SK-N-SH (cell line): ENCODE results near the gene CCNI2. TPM values are rescaled to one million over a fixed set of nuclear protein-coding genes. Genes with fewer than 3 reads are reported as not detected.

ENCODE experiments used
- CTCF ChIA-PET: fragments of 300-600, 350-600 bp; formaldehyde crosslinking; extraction: SDS; loops from one replicate; lab custom pipeline; 2021; lab: Yijun Ruan, JAX
- POLR2A ChIA-PET: fragments of 350-600 bp; sonication (Branson Sonifier 250); formaldehyde crosslinking; extraction: SDS; loops from one replicate; lab custom pipeline; 2020; ENCODE audit warnings: antibody characterized with exemption, inconsistent platforms; lab: Yijun Ruan, JAX
- DNase-seq: peaks from one replicate; pipeline ENCODE4 v3.0.0; 2012
- H2AFZ ChIP-seq: fragments of 200-600 bp; sonication (generic); 2 replicates; pipeline ENCODE4 v1.8.1; 2016; ENCODE audit warnings: antibody characterized with exemption, mild to moderate bottlenecking, low read depth
- H3F3A ChIP-seq: fragments of 200-600 bp; sonication (generic); replicated peaks from 2 replicates; pipeline ENCODE3; 2016; ENCODE audit warnings: antibody characterized with exemption, mild to moderate bottlenecking; ENCODE audit not compliant: insufficient read depth
- H3K27ac ChIP-seq, 2 experiments: fragments of 200-500 bp in 1 of 2; fragments of 200-600 bp in 1 of 2; sonication (Bioruptor generic) in 1 of 2; sonication (generic), shearing (Covaris generic) in 1 of 2; 2 replicates each; pipeline versions ENCODE4 v1.5.1 to v1.6.1; 2014 to 2016; ENCODE audit warnings: low read depth in 2 of 2, inconsistent platforms in 1 of 2, low read length in 1 of 2, mild to moderate bottlenecking in 1 of 2, mixed read lengths in 1 of 2
- H3K27me3 ChIP-seq: fragments of 200-600 bp; sonication (generic), shearing (Covaris generic); 2 replicates; pipeline ENCODE4 v1.6.1; 2016; ENCODE audit warnings: mixed run types; ENCODE audit not compliant: insufficient read depth
- H3K36me3 ChIP-seq, 2 experiments: fragments of 200-500 bp in 1 of 2; fragments of 200-600 bp in 1 of 2; sonication (Bioruptor generic) in 1 of 2; sonication (generic) in 1 of 2; replicated peaks in 1 of 2; 2 replicates each; pipeline versions ENCODE3 to v1.5.1; 2014 to 2016; ENCODE audit warnings: low read length in 1 of 2, mild to moderate bottlenecking in 1 of 2; ENCODE audit not compliant: insufficient read depth in 2 of 2, control insufficient read depth in 1 of 2
- H3K4me1 ChIP-seq, 2 experiments: fragments of 200-500 bp in 1 of 2; fragments of 200-600 bp in 1 of 2; sonication (Bioruptor generic) in 1 of 2; sonication (generic), shearing (Covaris generic) in 1 of 2; 2 replicates each; pipeline versions ENCODE4 v1.5.1 to v1.6.1; 2014 to 2016; ENCODE audit warnings: low read depth in 1 of 2, low read length in 1 of 2, mixed run types in 1 of 2; ENCODE audit not compliant: insufficient read depth in 2 of 2, control insufficient read depth in 1 of 2
- H3K4me2 ChIP-seq: fragments of 200-600 bp; sonication (generic), shearing (Covaris generic); 2 replicates; pipeline ENCODE4 v1.6.1; 2017; ENCODE audit warnings: mixed run types
- H3K4me3 ChIP-seq, 2 experiments: fragments of 200-500 bp in 1 of 2; fragments of 200-600 bp in 1 of 2; sonication (Bioruptor generic) in 1 of 2; sonication (generic), shearing (Covaris generic) in 1 of 2; 2 replicates each; pipeline versions ENCODE4 v1.5.1 to v1.8.1; 2014 to 2016; ENCODE audit warnings: low read depth in 2 of 2, inconsistent platforms in 1 of 2, low read length in 1 of 2, mild to moderate bottlenecking in 1 of 2, mixed read lengths in 1 of 2, moderate library complexity in 1 of 2
- H3K79me2 ChIP-seq: fragments of 200-600 bp; sonication (generic); 2 replicates; pipeline ENCODE4 v1.8.1; 2017; ENCODE audit warnings: mild to moderate bottlenecking; ENCODE audit not compliant: insufficient read depth
- H3K9ac ChIP-seq: fragments of 200-600 bp; sonication (generic); 2 replicates; pipeline ENCODE4 v1.6.1; 2017; ENCODE audit warnings: mixed run types
- H3K9me2 ChIP-seq: fragments of 200-600 bp; sonication (generic); 2 replicates; pipeline ENCODE4 v1.6.1; 2017; ENCODE audit warnings: mixed run types
- H3K9me3 ChIP-seq: fragments of 200-600 bp; sonication (generic); 2 replicates; pipeline ENCODE4 v1.6.1; 2017; ENCODE audit warnings: mixed run types, mild to moderate bottlenecking, moderate library complexity
- H4K20me1 ChIP-seq: fragments of 200-600 bp; sonication (generic); 2 replicates; pipeline ENCODE4 v1.6.1; 2017; ENCODE audit warnings: mild to moderate bottlenecking, mixed run types; ENCODE audit not compliant: insufficient read depth
- ELF1 ChIP-seq: IDR thresholded peaks from 2 replicates; pipeline ENCODE4 v1.4.0; 2012
- EZH2phosphoT487 ChIP-seq: fragments of 200-600 bp; sonication (generic); IDR thresholded peaks from 2 replicates; pipeline ENCODE4 v1.6.1; 2017; ENCODE audit warnings: low read depth, mixed run types, mild to moderate bottlenecking, antibody characterized with exemption, moderate library complexity, borderline replicate concordance
- FOXJ3 ChIP-seq: sonication (generic); formaldehyde crosslinking; IDR thresholded peaks from 2 replicates; pipeline ENCODE4 v1.5.1; 2020; ENCODE audit warnings: mild to moderate bottlenecking, missing genetic modification reagents
- GABPA ChIP-seq: IDR thresholded peaks from 2 replicates; pipeline ENCODE4 v1.4.0; 2012; ENCODE audit warnings: low read depth, mild to moderate bottlenecking
- GATA2 ChIP-seq: sonication (generic); formaldehyde crosslinking; IDR thresholded peaks from 2 replicates; pipeline ENCODE4 v1.5.0; 2020; ENCODE audit warnings: mild to moderate bottlenecking, missing genetic modification reagents
- RCOR1 ChIP-seq: fragments of 150-350 bp; IDR thresholded peaks from 2 replicates; pipeline ENCODE4 v1.6.1; 2017; ENCODE audit warnings: antibody characterized with exemption, low read length
- SIN3A ChIP-seq: IDR thresholded peaks from 2 replicates; pipeline ENCODE4 v1.6.1; 2012; ENCODE audit warnings: low read depth, mild to moderate bottlenecking, low read length, moderate library complexity, borderline replicate concordance
- SMC3 ChIP-seq: IDR thresholded peaks from 2 replicates; pipeline ENCODE4 v1.6.1; 2012; ENCODE audit warnings: low read depth, low read length, improper control_type of control experiment
- TCF12 ChIP-seq: IDR thresholded peaks from 2 replicates; pipeline ENCODE4 v1.4.0; 2012
- TEAD4 ChIP-seq: IDR thresholded peaks from 2 replicates; pipeline ENCODE4 v1.4.0; 2012; ENCODE audit warnings: mild to moderate bottlenecking, borderline replicate concordance; ENCODE audit not compliant: insufficient read depth
- WGBS: methylation state at CpG from one replicate; pipeline ENCODE4 v1.1.6; 2017; ENCODE audit warnings: low lambda C conversion rate; 5-methylcytosine and 5-hydroxymethylcytosine counted together
- polyA plus RNA-seq, 3 experiments: library from polyadenylated mRNA; depleted of rRNA; stranded (reverse); fragments of >200 nt; gene quantifications; 2 replicates each; pipeline ENCODE4 v1.2.3, GENCODE V29; 2012
- TF ChIP-seq, protein P1 (sequence below): IDR thresholded peaks from 2 replicates; pipeline ENCODE4 v1.6.1; 2012; ENCODE audit warnings: mild to moderate bottlenecking, low read depth, low read length, moderate library complexity
- TF ChIP-seq, protein P2 (sequence below): fragments of 150-350 bp; IDR thresholded peaks from 2 replicates; pipeline ENCODE4 v1.6.1; 2016; ENCODE audit warnings: mild to moderate bottlenecking, low read depth, low read length
- TF ChIP-seq, protein P3 (sequence below): IDR thresholded peaks from 2 replicates; pipeline ENCODE4 v1.4.0; 2012; ENCODE audit warnings: low read depth, borderline replicate concordance
- TF ChIP-seq, protein P4 (sequence below): fragments of 200-600 bp; sonication (generic); IDR thresholded peaks from 2 replicates; pipeline ENCODE4 v1.6.1; 2017; ENCODE audit warnings: antibody characterized with exemption, mild to moderate bottlenecking, moderate library complexity

Gene CCNI2
- polyA plus RNA-seq, 1 of the 3 experiments (the other 2 are of a cell fraction) = 0.05 TPM

DNA sequence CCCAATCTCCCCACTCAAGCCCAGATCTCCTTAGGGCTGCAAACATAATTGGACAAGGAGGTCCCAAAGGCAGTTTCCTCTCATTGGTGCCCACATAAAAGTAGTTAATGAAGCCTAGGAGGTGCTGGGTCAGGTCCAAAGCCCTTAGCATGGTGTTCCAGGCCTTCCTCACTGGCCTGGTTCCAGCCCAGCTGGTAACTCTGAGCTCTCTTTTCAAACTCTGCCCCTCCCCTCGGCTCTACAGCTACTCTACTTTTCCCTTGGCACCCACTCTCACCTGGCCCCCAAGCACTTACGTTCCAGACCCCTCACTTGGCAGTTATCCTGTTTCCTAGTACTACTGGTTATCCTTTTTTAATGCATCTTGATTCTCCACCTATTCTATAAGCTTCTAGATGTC, 19.9 kb downstream of the CCNI2 start (continued):
- TF ChIP-seq, protein P1, sequence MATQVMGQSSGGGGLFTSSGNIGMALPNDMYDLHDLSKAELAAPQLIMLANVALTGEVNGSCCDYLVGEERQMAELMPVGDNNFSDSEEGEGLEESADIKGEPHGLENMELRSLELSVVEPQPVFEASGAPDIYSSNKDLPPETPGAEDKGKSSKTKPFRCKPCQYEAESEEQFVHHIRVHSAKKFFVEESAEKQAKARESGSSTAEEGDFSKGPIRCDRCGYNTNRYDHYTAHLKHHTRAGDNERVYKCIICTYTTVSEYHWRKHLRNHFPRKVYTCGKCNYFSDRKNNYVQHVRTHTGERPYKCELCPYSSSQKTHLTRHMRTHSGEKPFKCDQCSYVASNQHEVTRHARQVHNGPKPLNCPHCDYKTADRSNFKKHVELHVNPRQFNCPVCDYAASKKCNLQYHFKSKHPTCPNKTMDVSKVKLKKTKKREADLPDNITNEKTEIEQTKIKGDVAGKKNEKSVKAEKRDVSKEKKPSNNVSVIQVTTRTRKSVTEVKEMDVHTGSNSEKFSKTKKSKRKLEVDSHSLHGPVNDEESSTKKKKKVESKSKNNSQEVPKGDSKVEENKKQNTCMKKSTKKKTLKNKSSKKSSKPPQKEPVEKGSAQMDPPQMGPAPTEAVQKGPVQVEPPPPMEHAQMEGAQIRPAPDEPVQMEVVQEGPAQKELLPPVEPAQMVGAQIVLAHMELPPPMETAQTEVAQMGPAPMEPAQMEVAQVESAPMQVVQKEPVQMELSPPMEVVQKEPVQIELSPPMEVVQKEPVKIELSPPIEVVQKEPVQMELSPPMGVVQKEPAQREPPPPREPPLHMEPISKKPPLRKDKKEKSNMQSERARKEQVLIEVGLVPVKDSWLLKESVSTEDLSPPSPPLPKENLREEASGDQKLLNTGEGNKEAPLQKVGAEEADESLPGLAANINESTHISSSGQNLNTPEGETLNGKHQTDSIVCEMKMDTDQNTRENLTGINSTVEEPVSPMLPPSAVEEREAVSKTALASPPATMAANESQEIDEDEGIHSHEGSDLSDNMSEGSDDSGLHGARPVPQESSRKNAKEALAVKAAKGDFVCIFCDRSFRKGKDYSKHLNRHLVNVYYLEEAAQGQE = no peak
- TF ChIP-seq SIN3A = no peak
- TF ChIP-seq EZH2phosphoT487 = no peak

DNA sequence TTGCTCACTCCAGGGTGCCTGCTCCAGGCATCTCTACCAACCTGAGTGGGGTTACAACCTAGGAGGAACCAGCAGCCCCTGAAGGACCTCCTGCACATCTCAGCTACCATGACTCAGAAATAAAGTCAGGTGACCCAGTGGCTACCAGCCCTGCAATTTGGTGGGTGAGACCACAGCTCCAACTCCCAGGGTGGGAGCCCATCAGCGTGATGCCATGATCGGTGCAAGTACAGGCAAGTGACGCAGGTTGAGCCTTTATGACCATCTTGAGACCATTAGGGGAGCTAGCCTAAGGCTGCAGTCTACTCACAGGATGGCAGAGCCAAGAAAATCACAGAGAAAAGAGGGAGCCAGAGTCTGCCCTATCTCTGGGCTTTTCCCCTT, 21.3 kb downstream of the CCNI2 start:
- POLR2A ChIA-PET = no interaction called here
- Histone ChIP-seq H3K9me2 (no peaks in the 10 kb centered on the region), H4K20me1 (peaks cover 20% of the 10 kb centered on the region; the same call in 1 of the 2 replicates), H3K27me3 (no peaks in the 10 kb centered on the region), H3K36me3 (peaks cover 5 to 17% of the 10 kb centered on the region in 2 experiments), H3K4me2 (no peak overlapping the region), H3F3A (no peaks in the 10 kb centered on the region), H3K9ac (no peak overlapping the region), H3K9me3 (no peaks in the 10 kb centered on the region), H3K4me1 (peaks cover 8 to 24% of the 10 kb centered on the region in 2 experiments; a peak in 2 of 4 replicates), H3K27ac (no peak overlapping the region), H3K4me3 (no peak overlapping the region), H3K79me2 (peaks cover 66% of the 10 kb centered on the region), H2AFZ (no peak overlapping the region)
- CTCF ChIA-PET = interaction anchor here (4.6 kb wide), 1 partner anchor 14 kb away, joined by 34 read pairs; no protein-coding TSS in a partner anchor
- TF ChIP-seq SIN3A (no peak), GABPA (no peak), TCF12 (no peak)
- DNase-seq = no peak
- WGBS = 100% methylated on average over 3 of the region's 3 CpGs

DNA sequence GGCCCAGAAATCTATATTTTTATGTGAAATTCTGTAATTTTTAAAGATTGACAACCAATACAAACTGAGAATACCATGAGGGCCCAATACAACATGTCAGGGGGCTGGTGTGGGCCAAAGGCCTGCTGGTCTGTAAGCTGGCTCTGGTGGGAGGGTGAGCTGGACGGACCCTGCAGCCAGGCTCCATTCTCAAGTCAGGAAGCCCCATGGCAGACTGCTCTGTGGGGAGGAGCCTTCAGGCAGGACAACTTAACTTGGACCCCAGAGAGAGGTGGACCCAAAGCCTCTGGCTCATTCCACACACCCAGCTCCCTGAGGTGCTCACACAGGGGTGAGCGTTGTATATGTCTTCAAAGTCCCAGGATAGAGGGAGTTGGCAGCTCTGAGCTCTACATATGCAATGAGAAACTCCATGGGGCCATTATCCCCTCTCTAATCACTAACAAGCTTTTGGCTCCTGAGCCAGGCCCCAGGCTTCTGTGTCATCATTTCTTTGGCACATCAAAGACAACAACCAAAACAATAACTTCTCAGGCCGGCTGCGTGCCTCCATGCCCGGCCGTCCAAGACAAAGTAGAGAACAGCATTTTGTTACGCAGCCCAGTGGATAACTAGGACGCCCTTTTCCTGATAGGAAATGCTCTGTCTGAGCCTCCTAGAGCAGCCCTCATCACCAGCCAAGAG, 23.4 kb downstream of the CCNI2 start:
- no peak overlapping the region for H2AFZ ChIP-seq
- 95% methylated on average over 6 of the region's 8 CpGs for WGBS
- no peaks in the 10 kb centered on the region for H3K27me3 ChIP-seq
- no peak overlapping the region for H3K4me2 ChIP-seq
- peaks cover 87% of the 10 kb centered on the region for H3K79me2 ChIP-seq
- CTCF ChIA-PET = interaction anchor here (0.6 to 1.1 kb wide), 2 partner anchors 37 to 50 kb away, joined by 3 read pairs; no protein-coding TSS in a partner anchor
- H3K9me3 ChIP-seq = no peaks in the 10 kb centered on the region
- no peaks in the 10 kb centered on the region for H3F3A ChIP-seq
- peaks cover 15 to 45% of the 10 kb centered on the region in 2 experiments; a peak in 2 of 4 replicates for H3K4me1 ChIP-seq
- H4K20me1 ChIP-seq = peaks cover 20% of the 10 kb centered on the region; the same call in 1 of the 2 replicates
- no peak overlapping the region for H3K27ac ChIP-seq
- DNase-seq = no peak
- POLR2A ChIA-PET = no interaction called here
- H3K36me3 ChIP-seq = no peaks in the 10 kb centered on the region
- H3K9me2 ChIP-seq = no peaks in the 10 kb centered on the region
- no peak for TF ChIP-seq TEAD4
- TF ChIP-seq, protein P2, sequence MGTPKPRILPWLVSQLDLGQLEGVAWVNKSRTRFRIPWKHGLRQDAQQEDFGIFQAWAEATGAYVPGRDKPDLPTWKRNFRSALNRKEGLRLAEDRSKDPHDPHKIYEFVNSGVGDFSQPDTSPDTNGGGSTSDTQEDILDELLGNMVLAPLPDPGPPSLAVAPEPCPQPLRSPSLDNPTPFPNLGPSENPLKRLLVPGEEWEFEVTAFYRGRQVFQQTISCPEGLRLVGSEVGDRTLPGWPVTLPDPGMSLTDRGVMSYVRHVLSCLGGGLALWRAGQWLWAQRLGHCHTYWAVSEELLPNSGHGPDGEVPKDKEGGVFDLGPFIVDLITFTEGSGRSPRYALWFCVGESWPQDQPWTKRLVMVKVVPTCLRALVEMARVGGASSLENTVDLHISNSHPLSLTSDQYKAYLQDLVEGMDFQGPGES = no peak
- no peak for TF ChIP-seq FOXJ3 (CRISPR knock-in tag)
- no peak for TF ChIP-seq RCOR1
- TF ChIP-seq, protein P3, sequence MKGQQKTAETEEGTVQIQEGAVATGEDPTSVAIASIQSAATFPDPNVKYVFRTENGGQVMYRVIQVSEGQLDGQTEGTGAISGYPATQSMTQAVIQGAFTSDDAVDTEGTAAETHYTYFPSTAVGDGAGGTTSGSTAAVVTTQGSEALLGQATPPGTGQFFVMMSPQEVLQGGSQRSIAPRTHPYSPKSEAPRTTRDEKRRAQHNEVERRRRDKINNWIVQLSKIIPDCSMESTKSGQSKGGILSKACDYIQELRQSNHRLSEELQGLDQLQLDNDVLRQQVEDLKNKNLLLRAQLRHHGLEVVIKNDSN = no peak
- no peak for TF ChIP-seq SMC3
- TF ChIP-seq, protein P4, sequence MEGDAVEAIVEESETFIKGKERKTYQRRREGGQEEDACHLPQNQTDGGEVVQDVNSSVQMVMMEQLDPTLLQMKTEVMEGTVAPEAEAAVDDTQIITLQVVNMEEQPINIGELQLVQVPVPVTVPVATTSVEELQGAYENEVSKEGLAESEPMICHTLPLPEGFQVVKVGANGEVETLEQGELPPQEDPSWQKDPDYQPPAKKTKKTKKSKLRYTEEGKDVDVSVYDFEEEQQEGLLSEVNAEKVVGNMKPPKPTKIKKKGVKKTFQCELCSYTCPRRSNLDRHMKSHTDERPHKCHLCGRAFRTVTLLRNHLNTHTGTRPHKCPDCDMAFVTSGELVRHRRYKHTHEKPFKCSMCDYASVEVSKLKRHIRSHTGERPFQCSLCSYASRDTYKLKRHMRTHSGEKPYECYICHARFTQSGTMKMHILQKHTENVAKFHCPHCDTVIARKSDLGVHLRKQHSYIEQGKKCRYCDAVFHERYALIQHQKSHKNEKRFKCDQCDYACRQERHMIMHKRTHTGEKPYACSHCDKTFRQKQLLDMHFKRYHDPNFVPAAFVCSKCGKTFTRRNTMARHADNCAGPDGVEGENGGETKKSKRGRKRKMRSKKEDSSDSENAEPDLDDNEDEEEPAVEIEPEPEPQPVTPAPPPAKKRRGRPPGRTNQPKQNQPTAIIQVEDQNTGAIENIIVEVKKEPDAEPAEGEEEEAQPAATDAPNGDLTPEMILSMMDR = no peak
- no peak for TF ChIP-seq EZH2phosphoT487
- no peak for TF ChIP-seq GATA2
- TF ChIP-seq ELF1 = no peak
- no peak overlapping the region for H3K4me3 ChIP-seq
- H3K9ac ChIP-seq = no peak overlapping the region
